GM19238 (cell line): ENCODE results near the gene KBTBD4.
"Not testable (repeated sequence)": the region's sequence is repeated elsewhere in the genome, so short reads cannot be mapped to it uniquely, and the experiment has no call there.

Experiments used
- DNase-seq: peaks from one replicate; pipeline ENCODE4 v3.0.0; 2011; ENCODE audit warnings: low spot score; ENCODE audit not compliant: insufficient read length

KBTBD4 gene

DNA sequence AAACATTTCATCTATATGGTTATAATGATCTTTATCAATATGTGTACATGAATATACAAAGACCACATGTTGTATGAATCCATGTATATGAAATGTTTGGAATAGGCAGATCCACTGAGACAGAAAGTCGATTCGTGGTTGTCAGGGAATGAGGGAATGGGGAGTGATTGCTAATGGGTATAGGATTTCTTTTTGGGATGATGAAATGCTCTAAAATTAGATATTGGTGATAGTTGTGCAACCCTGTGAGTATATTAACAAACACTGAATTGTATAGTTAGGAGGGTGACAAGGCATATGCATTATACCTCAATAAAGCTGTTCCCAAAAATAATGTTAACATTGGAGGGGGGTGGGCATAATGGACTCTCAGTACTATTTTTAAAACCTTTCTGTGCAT lies 18.3 kb downstream of the KBTBD4 start:
- DNase-seq = no peak

GRCh38 chr11:47558695-47559094 lies 20.1 kb downstream of the KBTBD4 start:
- DNase-seq = no peak

DNA sequence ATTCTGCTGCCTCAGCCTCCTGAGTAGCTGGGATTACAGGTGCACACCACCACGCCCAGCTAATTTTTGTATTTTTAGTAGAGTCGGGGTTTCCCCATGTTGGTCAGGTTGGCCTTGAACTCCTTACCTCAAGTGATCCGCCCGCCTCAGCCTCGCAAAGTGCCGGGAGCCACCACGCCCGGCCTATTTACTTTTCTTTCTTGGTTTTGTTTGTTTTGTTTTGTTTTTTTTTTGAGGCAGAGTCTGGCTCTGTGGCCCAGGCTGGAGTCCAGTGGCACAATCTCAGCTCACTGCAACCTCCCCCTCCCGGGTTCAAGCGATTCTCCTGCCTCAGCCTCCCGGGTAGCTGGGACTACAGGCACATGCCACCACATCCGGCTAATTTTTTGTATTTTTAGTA lies 21.8 kb downstream of the KBTBD4 start:
- not testable (repeated sequence) for DNase-seq

DNA sequence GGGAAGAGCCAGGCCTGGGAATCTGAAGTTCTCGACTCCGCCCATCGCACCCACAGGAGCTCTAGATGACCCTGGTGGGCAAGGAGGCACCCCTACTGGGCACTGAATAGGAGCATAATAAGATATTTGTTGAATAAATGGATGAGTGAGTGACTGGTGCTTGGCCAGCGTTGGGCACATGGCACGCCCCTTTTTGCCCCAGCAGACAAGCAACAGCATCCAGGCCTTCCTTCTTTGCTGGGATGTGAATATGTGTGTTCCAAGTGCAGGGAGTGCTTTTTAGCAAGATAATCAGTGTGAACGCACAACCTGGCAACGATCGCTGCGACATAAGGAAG lies 25.4 kb downstream of the KBTBD4 start:
- no peak for DNase-seq

DNA sequence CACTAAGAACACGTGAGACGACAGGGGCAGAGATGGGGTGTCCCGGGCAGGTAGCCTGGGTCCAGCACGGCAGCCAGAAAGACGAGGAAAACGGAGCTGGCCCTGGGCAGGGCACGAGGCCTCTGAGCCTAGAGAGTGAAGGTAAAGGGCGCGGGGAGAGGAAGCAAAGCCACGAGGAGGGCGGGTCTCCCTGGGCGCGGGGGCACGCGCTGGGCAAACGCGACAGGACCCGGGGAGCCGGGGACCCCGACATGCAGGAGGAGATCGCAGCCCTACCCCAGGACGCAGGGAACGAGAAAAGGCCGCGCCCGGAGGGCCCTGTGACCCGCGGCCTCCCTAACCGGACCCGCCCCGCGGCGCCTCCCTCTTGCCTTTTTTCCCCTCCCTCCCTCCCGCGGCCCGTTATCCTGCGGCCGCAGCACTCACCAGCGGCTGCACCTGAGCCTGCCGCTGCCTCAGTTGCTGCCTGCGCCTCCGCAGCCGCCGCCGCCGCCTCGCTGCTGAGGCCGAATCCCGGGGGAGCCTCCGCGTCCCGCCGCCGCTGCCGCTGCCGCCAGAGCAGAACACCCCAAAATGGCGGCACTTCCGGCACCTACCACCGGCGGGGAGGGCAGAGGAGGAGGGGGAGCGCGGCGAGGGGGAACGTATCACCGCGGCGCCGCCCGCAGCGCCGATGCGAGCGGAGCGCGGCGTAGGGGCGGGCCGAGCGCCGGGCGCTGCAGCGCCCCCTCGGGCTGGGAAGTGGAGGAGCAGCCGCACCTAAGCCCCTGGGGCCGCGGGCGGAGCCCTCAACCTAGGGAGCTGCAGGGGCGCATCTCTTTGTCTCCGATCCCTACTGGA lies 26.0 kb downstream of the KBTBD4 start, which contains the start of gene CELF1:
CELF1 (minus strand) TSS at position 567 of the 840 bp plus-strand sequence. CDS start 53,609 bp downstream, outside the sequence.
- peak; percentile 88 for DNase-seq

DNA sequence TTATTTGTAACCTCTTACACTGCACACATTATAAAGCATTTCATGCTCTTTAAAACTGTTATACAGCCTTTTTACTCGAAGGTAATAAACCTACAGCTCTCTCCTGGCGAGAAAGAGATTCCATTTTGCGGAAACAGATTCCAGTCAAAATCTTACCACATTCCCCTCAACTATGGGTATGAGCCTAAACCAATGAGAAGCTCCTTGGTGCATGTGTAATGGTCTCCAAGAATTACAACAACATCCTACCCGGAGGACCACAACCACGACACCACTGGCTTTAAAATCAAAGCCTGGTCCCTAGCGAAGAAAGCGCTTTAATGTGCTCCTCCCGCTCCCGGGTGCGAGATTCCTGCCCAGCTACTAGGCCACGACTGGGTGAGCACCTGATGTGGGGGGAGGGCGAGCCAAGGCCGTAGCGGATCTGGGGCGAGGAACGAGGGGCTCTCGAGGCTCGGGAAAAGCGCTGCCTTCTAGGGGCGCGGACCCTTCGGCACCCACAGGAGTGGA lies 26.7 kb downstream of the KBTBD4 start:
- no peak for DNase-seq

DNA sequence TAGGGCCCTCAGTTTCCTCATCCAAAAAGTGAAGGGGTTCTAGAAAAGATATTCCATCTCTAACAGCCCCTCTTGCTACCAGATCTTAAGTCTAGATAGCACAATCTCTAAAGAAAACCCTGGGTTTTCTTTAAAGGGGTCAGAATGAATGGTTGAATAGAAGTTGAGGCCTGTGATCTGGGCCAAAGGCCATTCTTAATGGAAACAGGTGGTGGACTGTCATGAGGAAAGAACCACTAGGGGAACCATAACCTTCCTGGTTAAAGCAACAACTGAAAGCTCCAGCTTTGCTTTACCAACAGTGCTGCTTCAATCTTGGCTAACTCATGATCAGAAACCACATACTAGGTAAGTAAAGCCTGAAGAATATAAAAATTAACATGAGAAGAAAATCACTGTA lies 27.7 kb downstream of the KBTBD4 start:
- DNase-seq = peak; percentile 38

DNA sequence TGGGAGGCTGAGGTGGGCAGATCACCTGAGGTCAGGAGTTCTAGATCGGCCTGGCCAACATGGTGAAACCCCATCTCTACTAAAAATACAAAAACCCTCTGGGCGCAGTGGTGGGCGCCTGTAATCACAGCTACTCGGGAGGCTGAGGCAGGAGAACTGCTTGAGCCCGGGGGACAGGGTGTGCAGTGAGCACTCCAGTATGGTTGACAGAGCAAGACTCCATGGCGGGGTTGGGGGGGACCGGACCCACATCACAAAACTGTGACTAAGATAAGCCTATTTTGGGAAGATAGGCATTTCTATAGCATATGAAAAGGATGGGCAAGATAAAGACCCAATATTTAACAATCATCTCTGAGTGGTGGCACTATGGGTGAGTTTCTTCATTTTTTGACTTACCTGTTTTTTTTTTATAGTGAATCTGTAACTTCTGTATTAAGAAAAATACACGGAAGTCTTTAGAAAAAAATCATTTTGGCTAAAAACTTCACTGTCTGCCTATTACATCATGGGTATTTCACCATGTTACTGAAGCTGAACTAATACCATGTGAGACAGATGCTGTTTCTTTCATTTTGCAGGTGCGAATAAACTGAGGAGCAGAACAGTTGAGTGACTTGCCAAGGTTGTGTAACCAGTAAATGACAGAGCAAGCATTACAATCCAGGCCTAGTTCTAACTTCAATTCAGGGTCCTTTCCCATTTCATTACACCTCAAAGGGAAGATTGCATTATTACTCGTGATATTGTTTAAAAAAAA lies 28.3 kb downstream of the KBTBD4 start:
- no peak for DNase-seq

DNA sequence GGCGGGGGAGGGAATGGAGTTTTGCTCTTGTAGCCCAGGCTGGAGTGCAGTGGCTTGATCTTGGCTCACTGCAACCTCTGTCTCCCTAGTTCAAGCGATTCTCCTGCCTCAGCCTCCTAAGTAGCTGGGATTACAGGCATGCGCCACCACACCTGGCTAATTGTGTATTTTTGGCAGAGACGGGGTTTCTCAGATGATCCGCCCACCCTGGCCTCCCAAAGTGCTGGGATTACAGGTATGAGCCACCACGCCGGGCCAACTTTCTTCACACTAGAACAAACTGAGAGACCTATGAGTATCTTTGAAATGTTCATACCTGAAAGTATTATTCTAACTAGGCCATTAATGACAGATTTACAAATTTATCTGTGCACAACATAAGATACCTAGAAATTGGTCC lies 32.5 kb downstream of the KBTBD4 start:
- DNase-seq = not testable (repeated sequence)

DNA sequence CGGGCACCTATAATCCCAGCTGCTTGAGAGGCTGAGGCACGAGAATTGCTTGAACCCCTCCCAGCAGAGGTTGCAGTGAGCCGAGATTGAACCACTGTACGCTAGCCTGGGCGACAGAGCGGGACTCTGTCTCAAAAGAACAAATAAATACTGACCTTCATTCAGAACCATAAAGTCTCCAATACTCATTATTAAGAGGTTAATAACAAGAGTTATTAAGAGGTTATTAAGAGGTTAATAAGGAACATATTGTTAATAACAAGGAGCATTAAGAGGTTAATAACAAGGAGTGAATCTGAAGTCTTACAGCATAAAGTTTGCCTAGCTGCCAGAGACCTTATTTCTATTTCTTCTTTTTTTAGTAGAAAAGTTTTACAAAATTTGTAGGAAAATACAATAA lies 33.5 kb downstream of the KBTBD4 start:
- DNase-seq = no peak

DNA sequence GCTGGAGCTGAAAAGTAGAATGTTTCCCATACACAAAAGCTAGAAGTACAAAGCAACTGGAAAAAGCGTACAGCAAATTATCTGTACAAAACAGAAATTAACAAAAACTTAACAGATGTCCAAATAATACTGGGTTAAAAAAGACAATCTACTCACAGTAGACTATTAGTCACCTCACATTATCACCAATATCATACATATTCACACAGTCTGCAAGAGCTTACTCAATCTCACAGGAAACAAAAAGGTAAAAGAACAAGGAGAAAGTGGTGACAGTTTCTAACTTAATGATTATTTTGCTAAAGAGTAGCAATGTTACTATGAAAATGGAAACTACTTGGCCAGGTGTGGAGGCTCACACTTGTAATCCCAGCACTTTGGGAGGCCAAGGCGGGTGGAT lies 37.7 kb downstream of the KBTBD4 start:
- no peak for DNase-seq

DNA sequence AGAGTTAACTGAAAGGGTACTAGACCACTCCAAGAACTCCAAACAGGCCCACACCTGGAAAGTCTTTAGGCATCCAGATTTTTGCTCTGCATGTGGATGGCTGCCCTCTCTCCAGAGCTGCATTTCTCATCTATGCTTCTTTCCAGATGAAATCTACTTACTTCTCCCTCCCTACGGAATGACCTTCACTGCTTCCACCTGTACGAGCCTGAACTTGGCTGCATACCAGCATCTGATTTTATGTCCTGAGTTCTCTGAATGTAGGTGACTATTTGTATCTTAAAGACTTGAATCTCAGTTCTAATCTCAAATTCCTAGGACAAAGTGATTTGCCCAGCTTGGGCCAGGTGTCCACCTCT lies 39.1 kb downstream of the KBTBD4 start:
- no peak for DNase-seq

DNA sequence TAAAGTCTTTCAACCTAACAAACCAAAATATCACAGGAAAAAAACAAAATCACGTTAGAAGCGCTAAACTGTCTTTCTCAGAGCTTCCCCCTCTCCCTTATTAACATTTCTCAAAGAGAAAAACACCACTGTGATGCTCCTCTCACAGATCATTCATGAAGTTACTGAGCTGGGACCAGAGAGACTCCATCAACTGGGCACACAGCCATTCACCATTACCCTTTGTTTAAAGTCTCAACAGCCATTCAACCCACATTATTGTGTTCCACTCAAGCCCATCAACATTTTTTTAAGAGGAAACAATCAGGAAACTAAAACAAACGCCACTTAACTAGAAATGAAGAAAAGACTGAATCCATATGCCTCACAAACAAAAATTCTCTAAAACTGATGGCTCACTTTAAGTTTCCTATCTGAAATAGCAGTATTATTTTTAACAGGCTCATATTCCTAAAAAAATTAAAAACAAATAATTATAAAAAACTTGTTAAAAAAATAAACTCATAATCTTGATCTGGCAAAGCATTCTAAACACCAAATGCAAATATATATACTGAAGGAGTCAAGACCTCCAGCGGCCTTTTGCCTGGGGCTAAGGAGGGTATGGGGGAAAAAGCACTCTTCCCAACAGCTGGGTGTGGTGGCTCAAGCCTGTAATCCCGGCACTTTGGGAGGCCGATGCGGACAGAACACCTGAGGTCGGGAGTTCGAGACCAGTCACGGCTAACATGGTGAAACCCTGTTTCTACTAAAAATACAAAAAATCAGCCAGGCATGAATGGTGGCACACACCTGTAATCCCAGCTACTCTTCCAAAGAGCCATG lies 39.8 kb downstream of the KBTBD4 start:
- DNase-seq = no peak

GRCh38 chr11:47536915-47537314 lies 41.9 kb downstream of the KBTBD4 start:
- no peak for DNase-seq

DNA sequence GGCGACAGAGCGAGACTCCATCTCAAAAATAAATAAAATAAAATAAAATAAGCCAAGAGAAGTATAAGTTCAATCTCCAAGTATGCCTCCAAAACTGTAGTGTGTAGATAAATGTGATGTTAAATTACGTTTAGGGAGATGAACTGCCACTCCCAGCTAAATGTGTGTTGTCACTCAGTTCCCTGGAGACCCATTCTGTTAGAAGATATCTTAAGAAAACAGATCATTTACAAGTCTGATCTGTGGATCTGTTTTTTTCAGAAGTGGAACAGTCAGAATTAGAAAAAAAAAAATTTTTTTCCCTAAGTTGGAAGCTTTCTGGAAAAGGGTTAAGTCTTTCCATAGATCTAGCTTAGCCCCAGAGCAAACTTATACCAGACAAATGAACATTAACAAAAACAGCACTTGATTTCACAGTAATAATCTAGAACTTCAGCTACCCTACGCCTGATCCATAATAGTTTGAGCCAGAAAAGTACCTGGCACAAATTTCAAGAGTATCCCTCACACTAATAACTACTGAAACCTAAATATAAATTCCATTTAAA lies 44.0 kb downstream of the KBTBD4 start:
- no peak for DNase-seq

- DNase-seq = no peak
Measured at GRCh38 chr11:47533690-47534151, 45.0 kb downstream of the KBTBD4 start.

DNA sequence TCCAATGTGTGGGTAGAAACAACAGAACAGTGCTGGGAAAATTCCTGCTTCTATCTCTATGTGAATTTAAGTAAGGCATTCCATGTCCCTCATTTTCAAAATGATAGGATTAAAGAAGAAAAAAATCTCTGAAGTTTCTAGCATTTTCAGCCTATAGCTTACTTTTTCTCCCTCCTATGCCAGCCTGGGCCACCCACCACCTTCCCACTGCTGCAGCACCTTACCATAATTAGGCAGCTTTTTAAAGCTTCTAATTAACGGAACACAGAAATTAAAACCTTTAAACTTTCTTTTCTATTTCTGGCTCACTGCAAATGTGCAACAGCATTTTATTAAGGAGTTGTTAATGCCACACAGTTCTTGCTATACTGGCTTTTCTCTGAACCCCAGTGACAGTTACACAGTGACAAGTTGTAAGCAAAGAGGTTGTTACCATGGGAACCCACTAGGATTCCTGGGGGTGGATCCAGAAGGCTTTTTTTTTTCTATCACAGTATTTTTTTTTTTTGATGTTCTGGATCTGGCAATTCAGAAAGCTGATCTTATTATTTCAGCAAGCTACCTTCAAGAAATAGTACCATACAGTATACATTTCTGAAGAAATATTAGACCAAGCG lies 46.1 kb downstream of the KBTBD4 start:
- no peak for DNase-seq

DNA sequence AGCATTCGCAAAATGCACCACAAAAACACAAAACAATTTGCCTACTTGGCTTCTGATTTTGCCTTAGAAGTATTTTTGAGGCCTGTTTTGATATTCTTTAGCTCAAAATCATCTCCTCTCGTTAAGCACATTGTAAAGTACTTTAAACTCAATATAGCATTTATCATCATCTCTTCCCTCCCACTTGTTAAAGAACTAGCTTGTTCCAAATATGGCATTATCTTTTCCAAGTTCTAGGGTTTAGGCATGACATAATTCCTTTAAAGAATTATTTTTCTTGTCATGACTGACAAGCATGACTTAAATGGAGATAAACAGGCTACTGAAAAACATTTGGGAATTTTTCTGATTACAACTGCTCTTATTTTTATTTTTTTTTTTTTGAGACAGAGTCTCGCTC lies 47.1 kb downstream of the KBTBD4 start:
- DNase-seq = no peak

GRCh38 chr11:47530721-47531120 lies 48.0 kb downstream of the KBTBD4 start:
- DNase-seq = not testable (repeated sequence)

DNA sequence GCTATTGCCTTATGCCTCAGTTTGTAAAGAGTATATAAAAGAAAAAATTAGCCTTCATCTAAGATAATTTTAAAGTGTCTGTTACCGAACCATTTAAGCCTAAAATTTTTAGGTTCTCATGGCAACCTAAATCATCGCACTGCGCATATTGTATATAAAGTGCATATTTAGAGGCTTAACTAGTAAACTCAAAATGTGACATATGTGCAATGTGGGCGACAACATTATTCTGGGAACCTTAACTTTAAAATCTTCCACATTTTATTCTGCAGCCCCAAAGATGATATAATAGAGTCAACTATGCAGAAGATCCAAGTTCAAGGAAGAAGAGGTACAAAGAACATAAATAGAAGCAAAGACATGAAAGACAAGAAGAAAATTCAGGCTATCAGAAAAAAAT lies 48.8 kb downstream of the KBTBD4 start:
- DNase-seq = no peak

- no peak for DNase-seq
Measured at GRCh38 chr11:47527186-47527585, 51.6 kb downstream of the KBTBD4 start.
